C4-2B (cell line): ENCODE data around the gene DCDC2C.

ENCODE experiments used
- CTCF ChIP-seq: fragments of 450-650 bp; conservative IDR thresholded peaks from 2 replicates; pipeline ENCODE4 v1.5.1; 2017; ENCODE audit warnings: mild to moderate bottlenecking
- ZFX ChIP-seq: fragments of 450-650 bp; IDR thresholded peaks from 2 replicates; pipeline ENCODE4 v1.6.1; 2017

- no peak for TF ChIP-seq CTCF
- no peak for TF ChIP-seq ZFX
These were observed 23.6 kb upstream of the DCDC2C start for GRCh38 chr2:3679616-3680393.
